ENCODE data around the gene TMIGD1.
"Not testable (repeated sequence)": the region's sequence is repeated elsewhere in the genome, so short reads cannot be mapped to it uniquely, and the experiment has no call there.

TMIGD1 gene

GRCh38 chr17:30358055-30358760 is 24.4 kb upstream of the TMIGD1 start:
- DNase-seq (ENCODE audit: low read depth in 2 of 2), result no peak

GRCh38 chr17:30357476-30357875 is 23.6 kb upstream of the TMIGD1 start:
- DNase-seq (ENCODE audit: low read depth in 2 of 2), result no peak

GRCh38 chr17:30354701-30355100 is 20.8 kb upstream of the TMIGD1 start:
- DNase-seq (ENCODE audit: low read depth in 2 of 2), result no peak

GRCh38 chr17:30352240-30352814 is 18.5 kb upstream of the TMIGD1 start:
- DNase-seq (ENCODE audit: low read depth in 2 of 2), result no peak

- DNase-seq (ENCODE audit: low read depth in 2 of 2), result no peak
Observed at GRCh38 chr17:30351735-30352134, 17.9 kb upstream of the TMIGD1 start.

GRCh38 chr17:30351263-30351662 is 17.4 kb upstream of the TMIGD1 start:
- DNase-seq (ENCODE audit: low read depth in 2 of 2), result not testable (repeated sequence)

- no peak for DNase-seq (ENCODE audit: low read depth in 2 of 2)
Observed at GRCh38 chr17:30349252-30349651, 15.4 kb upstream of the TMIGD1 start.

GRCh38 chr17:30347488-30347887 is 13.6 kb upstream of the TMIGD1 start:
- no peak for DNase-seq (ENCODE audit: low read depth in 2 of 2)

GRCh38 chr17:30346221-30346795 is 12.5 kb upstream of the TMIGD1 start:
- no peak for DNase-seq (ENCODE audit: low read depth in 2 of 2)

GRCh38 chr17:30345527-30346075 is 11.7 kb upstream of the TMIGD1 start:
- no peak for DNase-seq (ENCODE audit: low read depth in 2 of 2)

GRCh38 chr17:30345089-30345433 is 11.2 kb upstream of the TMIGD1 start:
- no peak for DNase-seq (ENCODE audit: low read depth in 2 of 2)

- DNase-seq (ENCODE audit: low read depth in 2 of 2), result no peak
Observed at GRCh38 chr17:30344283-30345088, 10.6 kb upstream of the TMIGD1 start.

GRCh38 chr17:30343796-30344195 is 9.9 kb upstream of the TMIGD1 start:
- DNase-seq (ENCODE audit: low read depth in 2 of 2), result no peak

GRCh38 chr17:30343244-30343643 is 9.4 kb upstream of the TMIGD1 start:
- not testable (repeated sequence) for DNase-seq (ENCODE audit: low read depth in 2 of 2)

GRCh38 chr17:30341703-30342249 is 7.9 kb upstream of the TMIGD1 start:
- no peak for DNase-seq (ENCODE audit: low read depth in 2 of 2)

- no peak for DNase-seq (ENCODE audit: low read depth in 2 of 2)
Observed at GRCh38 chr17:30340801-30341356, 7.0 kb upstream of the TMIGD1 start.

- DNase-seq (ENCODE audit: low read depth in 2 of 2), result no peak
Observed at GRCh38 chr17:30339086-30339485, 5.2 kb upstream of the TMIGD1 start.

- DNase-seq (ENCODE audit: low read depth in 2 of 2), result no peak
Observed at GRCh38 chr17:30337393-30337999, 3.6 kb upstream of the TMIGD1 start.

- peak in 1 of 2 donors; percentile 33 for DNase-seq (ENCODE audit: low read depth in 2 of 2)
Observed at GRCh38 chr17:30336369-30337171, 2.7 kb upstream of the TMIGD1 start.

- no peak for DNase-seq (ENCODE audit: low read depth in 2 of 2)
Observed at GRCh38 chr17:30334421-30334820, 564 bp upstream of the TMIGD1 start.
